Vagina (tissue), 2 donors: ENCODE measurements around the gene CMTM1. TPM values are rescaled to one million over a fixed set of nuclear protein-coding genes. Genes with fewer than 3 reads are reported as not detected.

Experiments
- DNase-seq, 2 donors: peaks; one replicate each; pipeline ENCODE4 v3.0.0-alpha.2; 2017; ENCODE audit errors: extremely low spot score in 2 of 2
- H3K27ac ChIP-seq: fragments of 200-600 bp; sonication (generic); one replicate; pipeline ENCODE4 v1.5.1; 2019
- H3K27me3 ChIP-seq: fragments of 200-600 bp; sonication (generic); one replicate; pipeline ENCODE4 v1.5.1; 2019
- H3K36me3 ChIP-seq, 2 donors: fragments of 200-600 bp; sonication (generic); one replicate each; pipeline ENCODE4 v1.5.1; 2017 to 2019
- H3K4me1 ChIP-seq: fragments of 200-600 bp; sonication (generic); one replicate; pipeline ENCODE4 v1.5.1; 2019
- H3K4me3 ChIP-seq, 2 donors: fragments of 200-600 bp; sonication (generic); 1 replicate in 1 of 2; 2 replicates in 1 of 2; pipeline ENCODE4 v1.5.1; 2016 to 2019
- H3K9me3 ChIP-seq: fragments of 200-600 bp; sonication (generic); one replicate; pipeline ENCODE4 v1.5.1; 2019
- CTCF ChIP-seq, 3 experiments: fragments of 450-650 bp in 2 of 3; fragments of 200-600 bp in 1 of 3; sonication (generic) in 1 of 3; IDR thresholded peaks; one replicate each; pipeline ENCODE4 v1.5.1; 2017 to 2019; ENCODE audit warnings: antibody characterized with exemption in 3 of 3, mild to moderate bottlenecking in 2 of 3, moderate library complexity in 2 of 3
- POLR2A ChIP-seq, 2 donors: fragments of 450-650 bp; IDR thresholded peaks; one replicate each; pipeline ENCODE4 v1.6.1; 2017; ENCODE audit warnings: antibody characterized with exemption in 2 of 2, mild to moderate bottlenecking in 2 of 2, moderate library complexity in 2 of 2
- POLR2AphosphoS5 ChIP-seq, 2 donors: sonication (generic); formaldehyde crosslinking; IDR thresholded peaks; one replicate each; pipeline ENCODE4 v1.9.0; 2017; ENCODE audit warnings: antibody characterized with exemption in 2 of 2, mild to moderate bottlenecking in 2 of 2, low read depth in 1 of 2; ENCODE audit not compliant: insufficient read depth in 1 of 2
- intact Hi-C: fragments of 100-400 bp; cut with DNase I; formaldehyde crosslinking; loops from one replicate; pipeline ENCODE4 v1.15.1; 2023
- total RNA-seq: library from RNA; depleted of rRNA; stranded (reverse); fragments of >200 nt; gene quantifications from one replicate; pipeline ENCODE4 v1.2.3, GENCODE V29; 2016

CMTM1 gene
- total RNA-seq, 1 donor from 2014 or later = not detected

- intact Hi-C loops = no loop called here
- no peak overlapping the region for H3K27ac ChIP-seq
- TF ChIP-seq POLR2A (IDR thresholded peaks at IDR 0.05) = no peak
- TF ChIP-seq CTCF (IDR thresholded peaks at IDR 0.05) = no peak
- TF ChIP-seq POLR2AphosphoS5 (IDR thresholded peaks at IDR 0.05; ENCODE audit: insufficient read depth in 1 of 2, low read depth in 1 of 2) = no peak
Observed at GRCh38 chr16:66568355-66568754, 2.1 kb downstream of the CMTM1 start.

GRCh38 chr16:66569131-66569530 is 2.9 kb downstream of the CMTM1 start:
- no peaks in the 10 kb centered on the region for H3K4me1 ChIP-seq
- H3K27me3 ChIP-seq = no peaks in the 10 kb centered on the region
- no peak for TF ChIP-seq POLR2A (IDR thresholded peaks at IDR 0.05)
- TF ChIP-seq CTCF (IDR thresholded peaks at IDR 0.05) = no peak
- TF ChIP-seq POLR2AphosphoS5 (IDR thresholded peaks at IDR 0.05; ENCODE audit: insufficient read depth in 1 of 2, low read depth in 1 of 2) = no peak
- no peak overlapping the region for H3K4me3 ChIP-seq
- no peaks in the 10 kb centered on the region for H3K9me3 ChIP-seq
- H3K36me3 ChIP-seq = peaks cover 0 to 10% of the 10 kb centered on the region in 2 donors
- no peak overlapping the region for H3K27ac ChIP-seq
- intact Hi-C loops = no loop called here
- no peak for DNase-seq

More at GRCh38 chr16:66568355-66568754, 2.1 kb downstream of the CMTM1 start:
- no peaks in the 10 kb centered on the region for H3K4me1 ChIP-seq
- DNase-seq = no peak
- no peak overlapping the region for H3K4me3 ChIP-seq
- H3K9me3 ChIP-seq = no peaks in the 10 kb centered on the region
- H3K27me3 ChIP-seq = no peaks in the 10 kb centered on the region
- peaks cover 0 to 10% of the 10 kb centered on the region in 2 donors for H3K36me3 ChIP-seq

- TF ChIP-seq POLR2AphosphoS5 (IDR thresholded peaks at IDR 0.05; ENCODE audit: insufficient read depth in 1 of 2, low read depth in 1 of 2) (no peak), CTCF (IDR thresholded peaks at IDR 0.05) (no peak), POLR2A (IDR thresholded peaks at IDR 0.05) (no peak)
- Histone ChIP-seq H3K27ac (no peak overlapping the region), H3K4me1 (no peaks in the 10 kb centered on the region), H3K27me3 (no peaks in the 10 kb centered on the region), H3K9me3 (no peaks in the 10 kb centered on the region), H3K36me3 (peaks cover 0 to 10% of the 10 kb centered on the region in 2 donors), H3K4me3 (no peak overlapping the region)
- no peak for DNase-seq
- intact Hi-C loops = no loop called here
Observed at GRCh38 chr16:66569827-66570405, 3.7 kb downstream of the CMTM1 start.

- DNase-seq = no peak
- no peaks in the 10 kb centered on the region for H3K4me1 ChIP-seq
- no peaks in the 10 kb centered on the region for H3K36me3 ChIP-seq
- no peak for TF ChIP-seq CTCF (IDR thresholded peaks at IDR 0.05)
- no peak for TF ChIP-seq POLR2A (IDR thresholded peaks at IDR 0.05)
- TF ChIP-seq POLR2AphosphoS5 (IDR thresholded peaks at IDR 0.05; ENCODE audit: insufficient read depth in 1 of 2, low read depth in 1 of 2) = no peak
- H3K9me3 ChIP-seq = no peaks in the 10 kb centered on the region
- no peak overlapping the region for H3K4me3 ChIP-seq
- intact Hi-C loops = no loop called here
- no peaks in the 10 kb centered on the region for H3K27me3 ChIP-seq
- no peak overlapping the region for H3K27ac ChIP-seq
Observed at GRCh38 chr16:66572356-66572755, 6.1 kb downstream of the CMTM1 start.

GRCh38 chr16:66574081-66574480 is 7.8 kb downstream of the CMTM1 start:
- no peak for DNase-seq
- Histone ChIP-seq H3K4me3 (no peak overlapping the region), H3K27ac (no peak overlapping the region), H3K4me1 (peaks cover 12% of the 10 kb centered on the region), H3K36me3 (no peaks in the 10 kb centered on the region), H3K9me3 (no peaks in the 10 kb centered on the region), H3K27me3 (no peaks in the 10 kb centered on the region)
- intact Hi-C loops = no loop called here
- TF ChIP-seq POLR2AphosphoS5 (IDR thresholded peaks at IDR 0.05; ENCODE audit: insufficient read depth in 1 of 2, low read depth in 1 of 2) (no peak), POLR2A (IDR thresholded peaks at IDR 0.05) (no peak), CTCF (IDR thresholded peaks at IDR 0.05) (no peak)
